ENCODE measurements around the gene DLG2. TPM values are rescaled to one million over a fixed set of nuclear protein-coding genes. Genes with fewer than 3 reads are reported as not detected.

DLG2 gene
- total RNA-seq, 1 donor from 2014 or later = 6.7 TPM

DNA sequence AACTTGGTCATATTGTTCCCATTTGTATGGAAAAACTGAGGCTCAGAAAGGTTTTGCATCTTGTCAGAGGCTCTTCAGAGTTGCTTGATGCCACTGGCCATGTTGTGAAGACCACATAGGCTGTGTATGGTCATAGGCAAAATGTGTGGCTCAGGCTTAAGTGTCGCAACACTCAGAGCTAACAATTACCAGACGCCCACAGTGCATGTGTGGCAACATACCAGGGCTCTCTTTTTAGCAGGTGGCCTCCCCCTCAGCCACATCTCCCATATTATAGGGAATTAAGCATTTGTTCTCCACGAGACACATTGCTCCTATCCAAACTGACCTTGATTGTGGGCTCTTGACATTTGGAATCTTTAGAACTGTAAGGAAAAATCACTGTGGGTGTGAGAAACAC is 802.5 kb downstream of the DLG2 start:
- Mint-ChIP-seq H3K27me3 (ENCODE audit: low read depth) (no peaks in the 10 kb centered on the region), H3K4me1 (peaks cover 6% of the 10 kb centered on the region), H3K4me3 (no peak overlapping the region), H3K36me3 (no peaks in the 10 kb centered on the region), H3K27ac (no peak overlapping the region), H3K9me3 (no peaks in the 10 kb centered on the region)
- no peak for DNase-seq (ENCODE audit: low spot score in 2 of 2, unreplicated experiment in 2 of 2)
- TF ChIP-seq, protein P1, sequence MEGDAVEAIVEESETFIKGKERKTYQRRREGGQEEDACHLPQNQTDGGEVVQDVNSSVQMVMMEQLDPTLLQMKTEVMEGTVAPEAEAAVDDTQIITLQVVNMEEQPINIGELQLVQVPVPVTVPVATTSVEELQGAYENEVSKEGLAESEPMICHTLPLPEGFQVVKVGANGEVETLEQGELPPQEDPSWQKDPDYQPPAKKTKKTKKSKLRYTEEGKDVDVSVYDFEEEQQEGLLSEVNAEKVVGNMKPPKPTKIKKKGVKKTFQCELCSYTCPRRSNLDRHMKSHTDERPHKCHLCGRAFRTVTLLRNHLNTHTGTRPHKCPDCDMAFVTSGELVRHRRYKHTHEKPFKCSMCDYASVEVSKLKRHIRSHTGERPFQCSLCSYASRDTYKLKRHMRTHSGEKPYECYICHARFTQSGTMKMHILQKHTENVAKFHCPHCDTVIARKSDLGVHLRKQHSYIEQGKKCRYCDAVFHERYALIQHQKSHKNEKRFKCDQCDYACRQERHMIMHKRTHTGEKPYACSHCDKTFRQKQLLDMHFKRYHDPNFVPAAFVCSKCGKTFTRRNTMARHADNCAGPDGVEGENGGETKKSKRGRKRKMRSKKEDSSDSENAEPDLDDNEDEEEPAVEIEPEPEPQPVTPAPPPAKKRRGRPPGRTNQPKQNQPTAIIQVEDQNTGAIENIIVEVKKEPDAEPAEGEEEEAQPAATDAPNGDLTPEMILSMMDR (IDR thresholded peaks at IDR 0.05; ENCODE audit: unreplicated experiment) = no peak

DNA sequence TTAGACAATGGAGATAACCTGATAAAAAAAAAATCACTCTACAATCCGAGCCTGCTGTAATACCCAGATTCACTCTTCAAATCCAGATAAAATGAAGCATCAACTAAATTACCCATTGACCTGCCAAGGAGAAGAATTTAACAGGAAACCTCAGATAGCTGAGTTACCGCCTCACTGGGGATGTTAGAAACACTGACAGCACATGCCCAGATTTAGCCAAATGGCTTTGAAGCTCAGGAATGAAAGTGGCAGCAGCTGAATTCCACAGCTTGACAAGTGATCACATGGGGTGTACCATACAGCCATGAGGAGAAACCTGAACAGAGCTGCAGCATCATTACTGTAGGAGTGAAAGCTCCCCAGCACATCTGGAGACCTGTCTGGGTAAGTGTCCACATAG is 807.6 kb downstream of the DLG2 start:
- DNase-seq (ENCODE audit: low spot score in 2 of 2, unreplicated experiment in 2 of 2) = no peak
- Mint-ChIP-seq H3K36me3 (no peaks in the 10 kb centered on the region), H3K9me3 (no peaks in the 10 kb centered on the region), H3K4me3 (no peak overlapping the region), H3K27ac (no peak overlapping the region), H3K27me3 (ENCODE audit: low read depth) (peaks cover 6% of the 10 kb centered on the region), H3K4me1 (peaks cover 10% of the 10 kb centered on the region)
- TF ChIP-seq, protein P1 (IDR thresholded peaks at IDR 0.05; ENCODE audit: unreplicated experiment) = no peak

DNA sequence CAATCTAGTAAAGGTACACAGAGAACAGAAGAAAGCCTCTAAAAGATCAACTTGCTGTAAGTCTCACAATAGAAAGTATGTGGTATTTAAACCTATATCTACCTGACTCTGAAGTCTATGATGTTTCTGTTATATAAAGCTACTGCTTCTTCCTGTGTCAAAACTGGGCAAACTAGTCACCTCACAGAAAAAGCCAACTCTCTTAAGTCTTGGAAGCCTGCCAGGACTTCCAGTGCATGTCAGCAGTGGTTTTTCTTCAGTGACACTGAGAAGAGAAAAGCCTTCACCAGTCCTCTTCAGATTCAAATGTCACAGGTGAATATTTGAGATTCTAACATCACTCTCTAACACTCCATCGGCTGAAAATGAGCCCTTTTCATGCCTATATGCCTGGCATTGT is 808.0 kb downstream of the DLG2 start:
- no peak for DNase-seq (ENCODE audit: low spot score in 2 of 2, unreplicated experiment in 2 of 2)
- TF ChIP-seq, protein P1 (IDR thresholded peaks at IDR 0.05; ENCODE audit: unreplicated experiment) = no peak
- Mint-ChIP-seq H3K27me3 (ENCODE audit: low read depth) (peaks cover 6% of the 10 kb centered on the region), H3K36me3 (no peaks in the 10 kb centered on the region), H3K27ac (no peak overlapping the region), H3K9me3 (no peaks in the 10 kb centered on the region), H3K4me1 (peaks cover 10% of the 10 kb centered on the region), H3K4me3 (no peak overlapping the region)

DNA sequence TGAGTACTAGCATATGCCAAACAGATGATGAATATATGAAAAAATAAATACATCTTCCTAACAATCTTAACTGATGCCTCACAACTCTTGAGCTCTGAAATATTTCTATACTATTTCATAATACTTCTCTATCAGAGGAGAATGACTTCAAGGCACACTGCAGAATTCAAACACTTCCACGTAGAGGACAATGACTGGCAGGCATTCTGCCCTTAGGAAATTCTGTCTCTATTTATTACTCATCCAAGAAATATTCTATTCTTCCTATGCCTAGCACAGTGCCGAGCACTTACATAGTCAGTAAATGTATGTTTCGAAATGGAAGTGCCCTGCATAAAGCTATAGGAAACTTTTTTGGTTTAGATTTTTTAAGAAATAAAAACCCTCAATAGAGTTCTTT is 809.1 kb downstream of the DLG2 start:
- no peak for DNase-seq (ENCODE audit: low spot score in 2 of 2, unreplicated experiment in 2 of 2)
- TF ChIP-seq, protein P1 (IDR thresholded peaks at IDR 0.05; ENCODE audit: unreplicated experiment) = no peak

DNA sequence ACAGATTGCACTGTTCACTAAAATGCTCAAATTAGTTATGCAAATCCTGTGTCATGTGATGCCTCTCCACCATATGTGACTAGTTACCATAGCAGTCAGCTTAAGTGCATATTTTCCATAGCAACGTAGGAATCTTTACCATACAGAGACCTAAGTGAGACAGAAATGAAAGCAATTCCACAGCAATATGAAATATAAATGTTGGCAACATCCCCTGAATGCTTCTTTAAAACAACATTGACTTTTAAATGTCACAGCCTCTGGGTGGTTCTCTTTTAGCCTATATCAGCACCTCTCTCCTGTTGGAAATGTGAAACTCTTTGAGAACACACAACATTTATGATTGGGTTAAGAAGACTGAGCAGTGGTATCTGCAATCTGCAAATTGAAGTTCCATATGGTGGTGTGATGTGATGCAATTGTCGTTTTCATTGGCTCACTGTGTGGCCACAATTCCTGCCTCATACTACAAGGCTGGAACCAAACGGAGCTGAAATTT is 814.6 kb downstream of the DLG2 start:
- Mint-ChIP-seq H3K9me3 (peaks cover 7% of the 10 kb centered on the region), H3K4me3 (no peak overlapping the region), H3K27ac (peak overlapping the region; percentile 62), H3K4me1 (peaks cover 8% of the 10 kb centered on the region), H3K36me3 (no peaks in the 10 kb centered on the region), H3K27me3 (ENCODE audit: low read depth) (peaks cover 6% of the 10 kb centered on the region)
- DNase-seq (ENCODE audit: low spot score in 2 of 2, unreplicated experiment in 2 of 2) = no peak
- TF ChIP-seq, protein P1 (IDR thresholded peaks at IDR 0.05; ENCODE audit: unreplicated experiment) = no peak

More for the DNA sequence above, 809.1 kb downstream of the DLG2 start:
- Mint-ChIP-seq H3K36me3 (no peaks in the 10 kb centered on the region), H3K4me3 (no peak overlapping the region), H3K4me1 (peaks cover 10% of the 10 kb centered on the region), H3K27me3 (ENCODE audit: low read depth) (peaks cover 6% of the 10 kb centered on the region), H3K27ac (no peak overlapping the region), H3K9me3 (no peaks in the 10 kb centered on the region)

- Mint-ChIP-seq H3K9me3 (peaks cover 26% of the 10 kb centered on the region), H3K36me3 (peaks cover 2% of the 10 kb centered on the region), H3K4me3 (no peak overlapping the region), H3K27ac (no peak overlapping the region), H3K27me3 (ENCODE audit: low read depth) (no peaks in the 10 kb centered on the region), H3K4me1 (no peaks in the 10 kb centered on the region)
- no peak for DNase-seq (ENCODE audit: low spot score in 2 of 2, unreplicated experiment in 2 of 2)
- TF ChIP-seq, protein P1 (IDR thresholded peaks at IDR 0.05; ENCODE audit: unreplicated experiment) = no peak
These were observed 820.8 kb downstream of the DLG2 start for GRCh38 chr11:84806354-84806753.

Data from mesothelial cell of epicardium (in vitro differentiated cells).